ENCODE measurements around the gene CROCC2. TPM values are rescaled to one million over a fixed set of nuclear protein-coding genes. Genes with fewer than 3 reads are reported as not detected.

Gene CROCC2
- total and polyA plus RNA-seq, 10 of the 15 experiments (the other 5 are each of a cell fraction or from before 2014, with no cell fraction given): not detected

GRCh38 chr2:241017228-241017940, 111.2 kb downstream of the CROCC2 start:
- H3K9me3 ChIP-seq (replicated peaks; ENCODE audit: control insufficient read depth, insufficient read depth, low read length): no peaks in the 10 kb centered on the region
- CTCF ChIA-PET: no interaction called here
- H3K4me1 ChIP-seq (ENCODE audit: control insufficient read depth, insufficient read depth, low read length): no peaks in the 10 kb centered on the region
- 59% methylated on average over 13 of the region's 13 CpGs for WGBS (ENCODE audit: insufficient coverage, insufficient replicate concordance, low lambda C conversion rate, missing lambda C conversion rate)
- H3K4me2 ChIP-seq (ENCODE audit: control insufficient read depth, insufficient read depth): no peak overlapping the region
- no peak for ATAC-seq
- RAD21 ChIA-PET (ENCODE audit: unreplicated experiment): no interaction called here
- no peaks in the 10 kb centered on the region for H4K20me1 ChIP-seq (ENCODE audit: control insufficient read depth, insufficient read depth)
- SMC1A ChIA-PET (ENCODE audit: uncharacterized antibody, unreplicated experiment): interaction anchor here (0.8 kb wide), 1 partner anchor 27 kb away, joined by 3 read pairs; no protein-coding TSS in a partner anchor
- no peak overlapping the region for H2AFZ ChIP-seq (ENCODE audit: control insufficient read depth, low read depth, low read length)
- DNase-seq (ENCODE audit: low read depth, low spot score): no peak
- no peak for FAIRE-seq
- no TSS peak for BruUV-seq (replicated peaks)
- no peak overlapping the region for H3K27ac ChIP-seq (ENCODE audit: control insufficient read depth, insufficient read depth)
- in situ Hi-C loops (cut with MboI): no loop called here
- H3K36me3 ChIP-seq (ENCODE audit: control insufficient read depth in 2 of 2, insufficient read depth in 2 of 2, low read length in 1 of 2): no peaks in the 10 kb centered on the region
- no peaks in the 10 kb centered on the region; a peak in 1 of 4 replicates for H3K27me3 ChIP-seq (replicated peaks in 1 of 2; ENCODE audit: control insufficient read depth in 2 of 2, insufficient read depth in 2 of 2, low read length in 1 of 2)
- H3K9ac ChIP-seq (ENCODE audit: control insufficient read depth, insufficient read depth, low read length): no peak overlapping the region
- H3K79me2 ChIP-seq (ENCODE audit: control insufficient read depth, insufficient read depth, low read length): no peaks in the 10 kb centered on the region
- no peak overlapping the region for H3K4me3 ChIP-seq
- POLR2A ChIA-PET: no interaction called here
- intact Hi-C loops (cut with micrococcal nuclease; ENCODE audit: unreplicated experiment): no loop called here
- TF ChIP-seq, protein P1, sequence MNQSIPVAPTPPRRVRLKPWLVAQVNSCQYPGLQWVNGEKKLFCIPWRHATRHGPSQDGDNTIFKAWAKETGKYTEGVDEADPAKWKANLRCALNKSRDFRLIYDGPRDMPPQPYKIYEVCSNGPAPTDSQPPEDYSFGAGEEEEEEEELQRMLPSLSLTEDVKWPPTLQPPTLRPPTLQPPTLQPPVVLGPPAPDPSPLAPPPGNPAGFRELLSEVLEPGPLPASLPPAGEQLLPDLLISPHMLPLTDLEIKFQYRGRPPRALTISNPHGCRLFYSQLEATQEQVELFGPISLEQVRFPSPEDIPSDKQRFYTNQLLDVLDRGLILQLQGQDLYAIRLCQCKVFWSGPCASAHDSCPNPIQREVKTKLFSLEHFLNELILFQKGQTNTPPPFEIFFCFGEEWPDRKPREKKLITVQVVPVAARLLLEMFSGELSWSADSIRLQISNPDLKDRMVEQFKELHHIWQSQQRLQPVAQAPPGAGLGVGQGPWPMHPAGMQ (IDR thresholded peaks at IDR 0.05; ENCODE audit: borderline replicate concordance): no peak
- TF ChIP-seq TCF12 (IDR thresholded peaks at IDR 0.05; ENCODE audit: low read depth, low read length): no peak
- TF ChIP-seq RB1 (IDR thresholded peaks at IDR 0.05; ENCODE audit: borderline replicate concordance): no peak
- TF ChIP-seq RCOR1 (conservative IDR thresholded peaks at IDR 0.05; ENCODE audit: low read depth, low read length): no peak
- no peak for TF ChIP-seq CBX5 (IDR thresholded peaks at IDR 0.05; ENCODE audit: low read depth)
- TF ChIP-seq ELK1 (IDR thresholded peaks at IDR 0.05; ENCODE audit: low read depth, low read length): no peak
- TF ChIP-seq EED (IDR thresholded peaks at IDR 0.05; ENCODE audit: low read depth): no peak
- no peak for TF ChIP-seq FOS (IDR thresholded peaks at IDR 0.05; ENCODE audit: borderline replicate concordance, extremely low read depth, insufficient read length)
- no peak for TF ChIP-seq EP300 (IDR thresholded peaks at IDR 0.05; ENCODE audit: borderline replicate concordance in 1 of 2, control insufficient read depth in 1 of 2, low read depth in 2 of 2, low read length in 2 of 2)
- TF ChIP-seq, protein P2, sequence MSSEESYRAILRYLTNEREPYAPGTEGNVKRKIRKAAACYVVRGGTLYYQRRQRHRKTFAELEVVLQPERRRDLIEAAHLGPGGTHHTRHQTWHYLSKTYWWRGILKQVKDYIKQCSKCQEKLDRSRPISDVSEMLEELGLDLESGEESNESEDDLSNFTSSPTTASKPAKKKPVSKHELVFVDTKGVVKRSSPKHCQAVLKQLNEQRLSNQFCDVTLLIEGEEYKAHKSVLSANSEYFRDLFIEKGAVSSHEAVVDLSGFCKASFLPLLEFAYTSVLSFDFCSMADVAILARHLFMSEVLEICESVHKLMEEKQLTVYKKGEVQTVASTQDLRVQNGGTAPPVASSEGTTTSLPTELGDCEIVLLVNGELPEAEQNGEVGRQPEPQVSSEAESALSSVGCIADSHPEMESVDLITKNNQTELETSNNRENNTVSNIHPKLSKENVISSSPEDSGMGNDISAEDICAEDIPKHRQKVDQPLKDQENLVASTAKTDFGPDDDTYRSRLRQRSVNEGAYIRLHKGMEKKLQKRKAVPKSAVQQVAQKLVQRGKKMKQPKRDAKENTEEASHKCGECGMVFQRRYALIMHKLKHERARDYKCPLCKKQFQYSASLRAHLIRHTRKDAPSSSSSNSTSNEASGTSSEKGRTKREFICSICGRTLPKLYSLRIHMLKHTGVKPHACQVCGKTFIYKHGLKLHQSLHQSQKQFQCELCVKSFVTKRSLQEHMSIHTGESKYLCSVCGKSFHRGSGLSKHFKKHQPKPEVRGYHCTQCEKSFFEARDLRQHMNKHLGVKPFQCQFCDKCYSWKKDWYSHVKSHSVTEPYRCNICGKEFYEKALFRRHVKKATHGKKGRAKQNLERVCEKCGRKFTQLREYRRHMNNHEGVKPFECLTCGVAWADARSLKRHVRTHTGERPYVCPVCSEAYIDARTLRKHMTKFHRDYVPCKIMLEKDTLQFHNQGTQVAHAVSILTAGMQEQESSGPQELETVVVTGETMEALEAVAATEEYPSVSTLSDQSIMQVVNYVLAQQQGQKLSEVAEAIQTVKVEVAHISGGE (CRISPR knock-in tag; IDR thresholded peaks at IDR 0.05): no peak
- no peak for TF ChIP-seq BRCA1 (IDR thresholded peaks at IDR 0.05; ENCODE audit: low read depth, low read length)
- no peak for TF ChIP-seq GABPA (IDR thresholded peaks at IDR 0.05; ENCODE audit: low read depth)
- TF ChIP-seq, protein P3, sequence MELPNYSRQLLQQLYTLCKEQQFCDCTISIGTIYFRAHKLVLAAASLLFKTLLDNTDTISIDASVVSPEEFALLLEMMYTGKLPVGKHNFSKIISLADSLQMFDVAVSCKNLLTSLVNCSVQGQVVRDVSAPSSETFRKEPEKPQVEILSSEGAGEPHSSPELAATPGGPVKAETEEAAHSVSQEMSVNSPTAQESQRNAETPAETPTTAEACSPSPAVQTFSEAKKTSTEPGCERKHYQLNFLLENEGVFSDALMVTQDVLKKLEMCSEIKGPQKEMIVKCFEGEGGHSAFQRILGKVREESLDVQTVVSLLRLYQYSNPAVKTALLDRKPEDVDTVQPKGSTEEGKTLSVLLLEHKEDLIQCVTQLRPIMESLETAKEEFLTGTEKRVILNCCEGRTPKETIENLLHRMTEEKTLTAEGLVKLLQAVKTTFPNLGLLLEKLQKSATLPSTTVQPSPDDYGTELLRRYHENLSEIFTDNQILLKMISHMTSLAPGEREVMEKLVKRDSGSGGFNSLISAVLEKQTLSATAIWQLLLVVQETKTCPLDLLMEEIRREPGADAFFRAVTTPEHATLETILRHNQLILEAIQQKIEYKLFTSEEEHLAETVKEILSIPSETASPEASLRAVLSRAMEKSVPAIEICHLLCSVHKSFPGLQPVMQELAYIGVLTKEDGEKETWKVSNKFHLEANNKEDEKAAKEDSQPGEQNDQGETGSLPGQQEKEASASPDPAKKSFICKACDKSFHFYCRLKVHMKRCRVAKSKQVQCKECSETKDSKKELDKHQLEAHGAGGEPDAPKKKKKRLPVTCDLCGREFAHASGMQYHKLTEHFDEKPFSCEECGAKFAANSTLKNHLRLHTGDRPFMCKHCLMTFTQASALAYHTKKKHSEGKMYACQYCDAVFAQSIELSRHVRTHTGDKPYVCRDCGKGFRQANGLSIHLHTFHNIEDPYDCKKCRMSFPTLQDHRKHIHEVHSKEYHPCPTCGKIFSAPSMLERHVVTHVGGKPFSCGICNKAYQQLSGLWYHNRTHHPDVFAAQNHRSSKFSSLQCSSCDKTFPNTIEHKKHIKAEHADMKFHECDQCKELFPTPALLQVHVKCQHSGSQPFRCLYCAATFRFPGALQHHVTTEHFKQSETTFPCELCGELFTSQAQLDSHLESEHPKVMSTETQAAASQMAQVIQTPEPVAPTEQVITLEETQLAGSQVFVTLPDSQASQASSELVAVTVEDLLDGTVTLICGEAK (IDR thresholded peaks at IDR 0.05; ENCODE audit: borderline replicate concordance): no peak
- no peak for TF ChIP-seq CREB1 (IDR thresholded peaks at IDR 0.05; ENCODE audit: low read depth)

Measured in GM12878 (cell line).